HEK293 (cell line): ENCODE data around the gene PDK1.

Source experiments
- RBAK ChIP-seq: fragments of 450-650 bp; formaldehyde crosslinking; IDR thresholded peaks from 2 replicates; pipeline ENCODE4 v1.5.1; 2016; ENCODE audit warnings: missing biosample characterization, missing genetic modification characterization
- TCF7L2 ChIP-seq: IDR thresholded peaks from 2 replicates; pipeline ENCODE4 v1.6.1; 2011; ENCODE audit warnings: low read depth, mild to moderate bottlenecking, inconsistent platforms, low read length, moderate library complexity, borderline replicate concordance
- YY1 ChIP-seq: fragments of 450-650 bp; formaldehyde crosslinking; IDR thresholded peaks from 2 replicates; pipeline ENCODE4 v1.5.1; 2018; ENCODE audit warnings: missing biosample characterization, missing genetic modification characterization
- ZBTB21 ChIP-seq: fragments of 450-650 bp; formaldehyde crosslinking; IDR thresholded peaks from 2 replicates; pipeline ENCODE4 v1.5.1; 2017; ENCODE audit warnings: missing biosample characterization, missing genetic modification characterization
- ZNF654 ChIP-seq: fragments of 450-650 bp; formaldehyde crosslinking; IDR thresholded peaks from 2 replicates; pipeline ENCODE4 v1.5.1; 2016; ENCODE audit warnings: low read depth, missing biosample characterization, missing genetic modification characterization
- TF ChIP-seq, protein P1 (sequence below): fragments of 450-650 bp; formaldehyde crosslinking; IDR thresholded peaks from 2 replicates; pipeline ENCODE4 v1.5.1; 2016; ENCODE audit warnings: missing biosample characterization, missing genetic modification characterization

DNA sequence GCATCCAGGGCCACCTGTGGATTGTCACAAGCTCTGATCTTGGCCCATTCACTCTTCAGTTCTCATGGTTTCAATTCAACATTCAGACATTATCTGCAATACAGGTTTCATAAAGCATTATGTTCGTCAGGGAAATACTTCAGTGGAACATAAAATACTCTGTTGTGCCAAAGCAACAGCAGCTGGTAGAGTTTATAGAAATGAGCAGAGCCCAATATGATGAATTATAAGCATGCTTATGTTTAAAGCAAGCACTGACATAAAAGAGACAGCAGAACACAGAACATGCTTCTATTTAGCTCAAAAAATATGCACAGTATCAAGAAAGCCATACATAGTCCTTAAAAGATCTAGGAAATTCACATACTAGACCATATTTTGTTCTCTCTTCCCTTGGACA is 71.3 kb downstream of the PDK1 start:
- TF ChIP-seq ZNF654 (tag by site-specific recombination) (no peak), YY1 (tag by site-specific recombination) (no peak), TCF7L2 (no peak), RBAK (tag by site-specific recombination) (no peak), ZBTB21 (tag by site-specific recombination) (no peak)
- TF ChIP-seq, protein P1, sequence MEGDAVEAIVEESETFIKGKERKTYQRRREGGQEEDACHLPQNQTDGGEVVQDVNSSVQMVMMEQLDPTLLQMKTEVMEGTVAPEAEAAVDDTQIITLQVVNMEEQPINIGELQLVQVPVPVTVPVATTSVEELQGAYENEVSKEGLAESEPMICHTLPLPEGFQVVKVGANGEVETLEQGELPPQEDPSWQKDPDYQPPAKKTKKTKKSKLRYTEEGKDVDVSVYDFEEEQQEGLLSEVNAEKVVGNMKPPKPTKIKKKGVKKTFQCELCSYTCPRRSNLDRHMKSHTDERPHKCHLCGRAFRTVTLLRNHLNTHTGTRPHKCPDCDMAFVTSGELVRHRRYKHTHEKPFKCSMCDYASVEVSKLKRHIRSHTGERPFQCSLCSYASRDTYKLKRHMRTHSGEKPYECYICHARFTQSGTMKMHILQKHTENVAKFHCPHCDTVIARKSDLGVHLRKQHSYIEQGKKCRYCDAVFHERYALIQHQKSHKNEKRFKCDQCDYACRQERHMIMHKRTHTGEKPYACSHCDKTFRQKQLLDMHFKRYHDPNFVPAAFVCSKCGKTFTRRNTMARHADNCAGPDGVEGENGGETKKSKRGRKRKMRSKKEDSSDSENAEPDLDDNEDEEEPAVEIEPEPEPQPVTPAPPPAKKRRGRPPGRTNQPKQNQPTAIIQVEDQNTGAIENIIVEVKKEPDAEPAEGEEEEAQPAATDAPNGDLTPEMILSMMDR = no peak
